AG04450 (cell line): Measurements from ENCODE around the gene MOB1A. TPM values are rescaled to one million over a fixed set of nuclear protein-coding genes. Genes with fewer than 3 reads are reported as not detected.

Source experiments
- CTCF ChIA-PET: fragments of 300-600, 350-600 bp; formaldehyde crosslinking; extraction: SDS; loops from one replicate; lab custom pipeline; 2022; ENCODE audit warnings: antibody characterized with exemption, inconsistent platforms; lab: Charles Lee
- POLR2A ChIA-PET: fragments of 350-600 bp; formaldehyde crosslinking; extraction: SDS; loops from one replicate; lab custom pipeline; 2021; ENCODE audit warnings: antibody characterized with exemption, inconsistent platforms; lab: Yijun Ruan, JAX
- DNase-seq: peaks from one replicate; pipeline ENCODE4 v3.0.0-alpha.2; 2011; ENCODE audit warnings: low read depth, low spot score
- H3K27ac ChIP-seq: one replicate; pipeline ENCODE4 v1.5.1; 2012; ENCODE audit warnings: low read depth, low read length, control low read depth
- H3K27me3 ChIP-seq: one replicate; pipeline ENCODE4 v1.6.0; 2012; ENCODE audit warnings: low read length; ENCODE audit not compliant: control insufficient read depth, insufficient read depth
- H3K4me3 ChIP-seq: 2 replicates; pipeline ENCODE4 v1.5.1; 2011; ENCODE audit warnings: mild to moderate bottlenecking, low read depth, low read length, control low read depth
- H3K9me3 ChIP-seq: 2 replicates; pipeline ENCODE4 v1.5.1; 2012; ENCODE audit warnings: low read length; ENCODE audit not compliant: control insufficient read depth, insufficient read depth
- polyA plus RNA-seq: library from polyadenylated mRNA; depleted of rRNA; stranded (reverse); fragments of >200 nt; gene quantifications from 2 replicates; pipeline ENCODE4 v1.2.3, GENCODE V29; 2011
- TF ChIP-seq, protein P1 (sequence below): IDR thresholded peaks from 2 replicates; pipeline ENCODE4 v1.5.1; 2011; ENCODE audit warnings: low read depth, low read length, control low read depth, inconsistent platforms

The MOB1A gene
- polyA plus RNA-seq, 1 experiment, result 59.7 TPM

DNA sequence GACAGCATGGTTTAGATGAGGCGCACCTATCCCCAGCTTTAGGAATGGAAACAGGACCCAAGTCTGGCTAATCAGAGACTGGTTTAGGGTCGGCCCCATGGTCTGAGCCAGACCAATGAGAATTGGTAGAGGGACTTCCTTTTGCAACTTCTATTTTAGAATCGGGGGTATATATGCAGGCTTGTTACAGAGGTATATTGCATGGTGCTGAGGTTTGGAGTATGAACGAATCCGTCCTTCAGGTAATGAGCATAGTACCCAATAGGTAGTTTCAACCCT, 29.5 kb downstream of the MOB1A start:
- ChIA-PET CTCF (interaction anchor here (1.4 to 3.7 kb wide), 4 partner anchors 29 to 326 kb away, joined by 3 to 30 read pairs (median 14); partner anchors contain the start of gene MOB1A), POLR2A (interaction anchor here (1.1 kb wide), 1 partner anchor 257 kb away, joined by 3 read pairs; the partner anchor contains the start of gene ACTG2)
- H3K27ac ChIP-seq, result no peak overlapping the region
- H3K4me3 ChIP-seq, result no peak overlapping the region
- DNase-seq, result no peak
- H3K27me3 ChIP-seq, result no peaks in the 10 kb centered on the region
- TF ChIP-seq, protein P1, sequence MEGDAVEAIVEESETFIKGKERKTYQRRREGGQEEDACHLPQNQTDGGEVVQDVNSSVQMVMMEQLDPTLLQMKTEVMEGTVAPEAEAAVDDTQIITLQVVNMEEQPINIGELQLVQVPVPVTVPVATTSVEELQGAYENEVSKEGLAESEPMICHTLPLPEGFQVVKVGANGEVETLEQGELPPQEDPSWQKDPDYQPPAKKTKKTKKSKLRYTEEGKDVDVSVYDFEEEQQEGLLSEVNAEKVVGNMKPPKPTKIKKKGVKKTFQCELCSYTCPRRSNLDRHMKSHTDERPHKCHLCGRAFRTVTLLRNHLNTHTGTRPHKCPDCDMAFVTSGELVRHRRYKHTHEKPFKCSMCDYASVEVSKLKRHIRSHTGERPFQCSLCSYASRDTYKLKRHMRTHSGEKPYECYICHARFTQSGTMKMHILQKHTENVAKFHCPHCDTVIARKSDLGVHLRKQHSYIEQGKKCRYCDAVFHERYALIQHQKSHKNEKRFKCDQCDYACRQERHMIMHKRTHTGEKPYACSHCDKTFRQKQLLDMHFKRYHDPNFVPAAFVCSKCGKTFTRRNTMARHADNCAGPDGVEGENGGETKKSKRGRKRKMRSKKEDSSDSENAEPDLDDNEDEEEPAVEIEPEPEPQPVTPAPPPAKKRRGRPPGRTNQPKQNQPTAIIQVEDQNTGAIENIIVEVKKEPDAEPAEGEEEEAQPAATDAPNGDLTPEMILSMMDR, result no peak
- no peaks in the 10 kb centered on the region for H3K9me3 ChIP-seq

GRCh38 chr2:74148457-74149246, 30.0 kb downstream of the MOB1A start:
- Histone ChIP-seq H3K27ac (peak overlapping the region; percentile 39), H3K27me3 (no peaks in the 10 kb centered on the region), H3K4me3 (peak overlapping the region; percentile 77), H3K9me3 (no peaks in the 10 kb centered on the region)
- DNase-seq, result no peak
- ChIA-PET CTCF (interaction anchor here (0.6 to 2.4 kb wide), 7 partner anchors 13 to 324 kb away, joined by 3 to 34 read pairs (median 5); no protein-coding TSS in a partner anchor), POLR2A (interaction anchor here (1.1 to 1.9 kb wide), 3 partner anchors 28 to 256 kb away, joined by 3 to 12 read pairs (median 5); partner anchors contain the start of genes ACTG2 and MOB1A)
- TF ChIP-seq, protein P1, result no peak

GRCh38 chr2:74147727-74148456, 30.8 kb downstream of the MOB1A start, which contains the start of gene BOLA3:
Gene BOLA3 (minus strand): TSS chr2:74147912. CDS start chr2:74147874, 38 bp downstream.
- H3K9me3 ChIP-seq, result no peaks in the 10 kb centered on the region
- ChIA-PET CTCF (interaction anchor here (0.6 to 2.4 kb wide), 24 partner anchors 9 to 324 kb away, joined by 3 to 34 read pairs (median 4); partner anchors contain the start of genes MOB1A and STAMBP), POLR2A (interaction anchor here (1.1 to 1.9 kb wide), 3 partner anchors 27 to 255 kb away, joined by 3 to 12 read pairs (median 5); partner anchors contain the start of genes ACTG2 and MOB1A)
- H3K4me3 ChIP-seq, result peak within 1 kb of the TSS; percentile 77
- DNase-seq, result no peak
- H3K27me3 ChIP-seq, result no peaks in the 10 kb centered on the region
- H3K27ac ChIP-seq, result peak within 1 kb of the TSS; percentile 39
- TF ChIP-seq, protein P1, result peak; percentile 49

GRCh38 chr2:74146929-74147726, 31.6 kb downstream of the MOB1A start:
- H3K4me3 ChIP-seq, result peak overlapping the region; percentile 77
- H3K9me3 ChIP-seq, result no peaks in the 10 kb centered on the region
- H3K27me3 ChIP-seq, result no peaks in the 10 kb centered on the region
- DNase-seq, result no peak
- CTCF ChIA-PET, result interaction anchor here (0.6 to 2.4 kb wide), 24 partner anchors 8 to 323 kb away, joined by 3 to 34 read pairs (median 4); partner anchors contain the start of genes MOB1A and STAMBP
- H3K27ac ChIP-seq, result no peak overlapping the region
- TF ChIP-seq, protein P1, result no peak
- POLR2A ChIA-PET, result interaction anchor here (1.9 kb wide), 1 partner anchor 27 kb away, joined by 12 read pairs; no protein-coding TSS in a partner anchor
